ENCODE results near the gene KIF21B. TPM values are rescaled to one million over a fixed set of nuclear protein-coding genes. Genes with fewer than 3 reads are reported as not detected.

Gene KIF21B
- total RNA-seq, 1 experiment from 2014 or later, result 0.60 TPM

DNA sequence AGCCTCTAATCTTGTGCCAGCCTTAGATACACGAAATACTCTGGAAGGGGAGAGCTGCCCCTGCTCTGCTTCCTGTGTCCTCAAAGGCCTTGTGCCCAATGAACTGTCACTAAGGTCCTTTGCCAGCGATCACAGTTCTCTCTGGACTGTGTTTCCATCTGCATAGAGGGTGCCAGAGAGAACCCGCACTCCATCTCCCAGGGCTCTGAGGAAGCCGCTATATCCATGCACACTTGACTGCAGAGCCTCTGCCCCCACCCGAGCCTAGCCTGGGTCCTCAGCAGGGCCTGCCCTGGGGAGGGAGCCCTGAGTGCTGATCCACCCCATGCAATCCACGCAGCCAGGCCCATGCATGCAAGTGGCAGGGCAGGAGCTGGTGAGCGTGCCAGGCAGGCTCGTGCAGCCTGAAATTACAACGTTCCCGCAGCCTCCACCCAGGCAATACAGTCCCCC is 30.6 kb upstream of the KIF21B start:
- POLR2A ChIA-PET (ENCODE audit: low non-redundant PET), result no interaction called here
- Histone ChIP-seq H3K27me3 (replicated peaks; ENCODE audit: insufficient read depth, low read depth, low read length, poor library complexity) (no peaks in the 10 kb centered on the region), H3K9me3 (ENCODE audit: low read depth, low read length, poor library complexity, severe bottlenecking) (no peaks in the 10 kb centered on the region), H3K4me3 (ENCODE audit: low read depth, low read length, poor library complexity, severe bottlenecking) (no peak overlapping the region), H3K27ac (ENCODE audit: low read depth, low read length, poor library complexity, severe bottlenecking) (no peak overlapping the region), H3K36me3 (ENCODE audit: insufficient read depth, low read length, poor library complexity, severe bottlenecking) (no peaks in the 10 kb centered on the region), H3K4me1 (ENCODE audit: insufficient read depth, low read length, poor library complexity, severe bottlenecking) (no peaks in the 10 kb centered on the region)
- TF ChIP-seq CTCF (conservative IDR thresholded peaks at IDR 0.05; ENCODE audit: low read depth, low read length) (no peak), EZH2 (IDR thresholded peaks at IDR 0.05; ENCODE audit: borderline replicate concordance, low read depth, low read length, poor library complexity, severe bottlenecking) (no peak)
- CTCF ChIA-PET, result no interaction called here
- no peak for DNase-seq (ENCODE audit: low spot score)
- intact Hi-C loops (cut with micrococcal nuclease; ENCODE audit: unreplicated experiment), result no loop called here
- BruUV-seq (replicated peaks), result no TSS peak

GRCh38 chr1:201053155-201053860 is 29.8 kb upstream of the KIF21B start:
- no TSS peak for BruUV-seq (replicated peaks)
- DNase-seq (ENCODE audit: low spot score), result no peak
- no peaks in the 10 kb centered on the region for H3K4me1 ChIP-seq (ENCODE audit: insufficient read depth, low read length, poor library complexity, severe bottlenecking)
- ChIA-PET CTCF (no interaction called here), POLR2A (ENCODE audit: low non-redundant PET) (no interaction called here)
- H3K9me3 ChIP-seq (ENCODE audit: low read depth, low read length, poor library complexity, severe bottlenecking), result no peaks in the 10 kb centered on the region
- no peak overlapping the region for H3K4me3 ChIP-seq (ENCODE audit: low read depth, low read length, poor library complexity, severe bottlenecking)
- TF ChIP-seq EZH2 (IDR thresholded peaks at IDR 0.05; ENCODE audit: borderline replicate concordance, low read depth, low read length, poor library complexity, severe bottlenecking), result no peak
- no peak for TF ChIP-seq CTCF (conservative IDR thresholded peaks at IDR 0.05; ENCODE audit: low read depth, low read length)
- intact Hi-C loops (cut with micrococcal nuclease; ENCODE audit: unreplicated experiment), result no loop called here
- peaks cover 4% of the 10 kb centered on the region for H3K27me3 ChIP-seq (replicated peaks; ENCODE audit: insufficient read depth, low read depth, low read length, poor library complexity)
- H3K27ac ChIP-seq (ENCODE audit: low read depth, low read length, poor library complexity, severe bottlenecking), result no peak overlapping the region
- no peaks in the 10 kb centered on the region for H3K36me3 ChIP-seq (ENCODE audit: insufficient read depth, low read length, poor library complexity, severe bottlenecking)

- H3K4me3 ChIP-seq (ENCODE audit: low read depth, low read length, poor library complexity, severe bottlenecking), result no peak overlapping the region
- H3K4me1 ChIP-seq (ENCODE audit: insufficient read depth, low read length, poor library complexity, severe bottlenecking), result no peaks in the 10 kb centered on the region
- H3K27me3 ChIP-seq (replicated peaks; ENCODE audit: insufficient read depth, low read depth, low read length, poor library complexity), result peaks cover 6% of the 10 kb centered on the region
- CTCF ChIA-PET, result no interaction called here
- intact Hi-C loops (cut with micrococcal nuclease; ENCODE audit: unreplicated experiment), result no loop called here
- H3K27ac ChIP-seq (ENCODE audit: low read depth, low read length, poor library complexity, severe bottlenecking), result no peak overlapping the region
- POLR2A ChIA-PET (ENCODE audit: low non-redundant PET), result interaction anchor here (0.6 kb wide), 1 partner anchor 9 kb away, joined by 3 read pairs; no protein-coding TSS in a partner anchor
- no peak for DNase-seq (ENCODE audit: low spot score)
- no TSS peak for BruUV-seq (replicated peaks)
- no peaks in the 10 kb centered on the region for H3K36me3 ChIP-seq (ENCODE audit: insufficient read depth, low read length, poor library complexity, severe bottlenecking)
- TF ChIP-seq CTCF (conservative IDR thresholded peaks at IDR 0.05; ENCODE audit: low read depth, low read length) (no peak), EZH2 (IDR thresholded peaks at IDR 0.05; ENCODE audit: borderline replicate concordance, low read depth, low read length, poor library complexity, severe bottlenecking) (no peak)
- H3K9me3 ChIP-seq (ENCODE audit: low read depth, low read length, poor library complexity, severe bottlenecking), result no peaks in the 10 kb centered on the region
These were observed 27.9 kb upstream of the KIF21B start for GRCh38 chr1:201051399-201051798.

All from A673 (cell line).